ENCODE measurements around the gene SMYD3. TPM values are rescaled to one million over a fixed set of nuclear protein-coding genes. Genes with fewer than 3 reads are reported as not detected.

The SMYD3 gene
- total RNA-seq, 4 donors from 2014 or later = 10.5 to 36.4 (median 22.5) TPM

GRCh38 chr1:246418565-246419312 is 88.3 kb downstream of the SMYD3 start:
- Histone ChIP-seq H3K9me3 (no peaks in the 10 kb centered on the region), H3K27ac (no peak overlapping the region), H3K36me3 (no peaks in the 10 kb centered on the region), H3K4me1 (no peaks in the 10 kb centered on the region), H3K27me3 (no peaks in the 10 kb centered on the region), H3K4me3 (no peak overlapping the region)
- intact Hi-C loops (cut with DNase I; ENCODE audit: low total_unique reads) = no loop called here
- no peak for TF ChIP-seq POLR2A (IDR thresholded peaks at IDR 0.05)
- no peak for TF ChIP-seq CTCF (IDR thresholded peaks at IDR 0.05)
- no peak for DNase-seq

GRCh38 chr1:246417813-246418564 is 89.1 kb downstream of the SMYD3 start:
- DNase-seq = no peak
- H3K36me3 ChIP-seq = no peaks in the 10 kb centered on the region
- no peaks in the 10 kb centered on the region for H3K27me3 ChIP-seq
- no peak overlapping the region for H3K27ac ChIP-seq
- H3K4me1 ChIP-seq = no peaks in the 10 kb centered on the region
- intact Hi-C loops (cut with DNase I; ENCODE audit: low total_unique reads) = no loop called here
- TF ChIP-seq POLR2A (IDR thresholded peaks at IDR 0.05) (no peak), CTCF (IDR thresholded peaks at IDR 0.05) (no peak)
- no peak overlapping the region for H3K4me3 ChIP-seq
- no peaks in the 10 kb centered on the region for H3K9me3 ChIP-seq

- intact Hi-C loops (cut with DNase I; ENCODE audit: low total_unique reads) = no loop called here
- H3K27ac ChIP-seq = no peak overlapping the region
- H3K27me3 ChIP-seq = no peaks in the 10 kb centered on the region
- H3K36me3 ChIP-seq = no peaks in the 10 kb centered on the region
- H3K9me3 ChIP-seq = no peaks in the 10 kb centered on the region
- no peak for DNase-seq
- TF ChIP-seq POLR2A (IDR thresholded peaks at IDR 0.05) = no peak
- TF ChIP-seq CTCF (IDR thresholded peaks at IDR 0.05) = no peak
- no peak overlapping the region for H3K4me3 ChIP-seq
- H3K4me1 ChIP-seq = no peaks in the 10 kb centered on the region
Measured at GRCh38 chr1:246417152-246417812, 89.8 kb downstream of the SMYD3 start.

GRCh38 chr1:246416261-246416660 is 90.8 kb downstream of the SMYD3 start:
- Histone ChIP-seq H3K27me3 (no peaks in the 10 kb centered on the region), H3K9me3 (no peaks in the 10 kb centered on the region), H3K4me3 (no peak overlapping the region), H3K27ac (no peak overlapping the region), H3K36me3 (no peaks in the 10 kb centered on the region), H3K4me1 (no peaks in the 10 kb centered on the region)
- intact Hi-C loops (cut with DNase I; ENCODE audit: low total_unique reads) = no loop called here
- no peak for TF ChIP-seq CTCF (IDR thresholded peaks at IDR 0.05)
- TF ChIP-seq POLR2A (IDR thresholded peaks at IDR 0.05) = no peak
- no peak for DNase-seq

GRCh38 chr1:246415028-246415427 is 92.1 kb downstream of the SMYD3 start:
- TF ChIP-seq CTCF (IDR thresholded peaks at IDR 0.05) (no peak), POLR2A (IDR thresholded peaks at IDR 0.05) (no peak)
- intact Hi-C loops (cut with DNase I; ENCODE audit: low total_unique reads) = no loop called here

More at GRCh38 chr1:246415028-246415427, 92.1 kb downstream of the SMYD3 start:
- Histone ChIP-seq H3K27me3 (no peaks in the 10 kb centered on the region), H3K4me3 (no peak overlapping the region), H3K36me3 (no peaks in the 10 kb centered on the region), H3K9me3 (no peaks in the 10 kb centered on the region), H3K4me1 (no peaks in the 10 kb centered on the region), H3K27ac (no peak overlapping the region)
- DNase-seq = no peak
